ENCODE measurements around the gene PPRC1. TPM values are rescaled to one million over a fixed set of nuclear protein-coding genes. Genes with fewer than 3 reads are reported as not detected.

The PPRC1 gene
- total RNA-seq, 1 experiment from 2014 or later = 79.4 TPM

GRCh38 chr10:102191956-102192355 lies 59.1 kb downstream of the PPRC1 start (continued):
- no peak for TF ChIP-seq HMGXB4 (CRISPR knock-in tag; IDR thresholded peaks at IDR 0.05)

GRCh38 chr10:102195296-102195870 lies 62.5 kb downstream of the PPRC1 start:
- ChIA-PET POLR2A (no interaction called here), CTCF (no interaction called here)
- Mint-ChIP-seq H3K4me1 (no peaks in the 10 kb centered on the region), H3K9me3 (peaks cover 53% of the 10 kb centered on the region), H3K27ac (no peak overlapping the region), H3K27me3 (ENCODE audit: low read depth) (peaks cover 46% of the 10 kb centered on the region), H3K36me3 (peaks cover 11% of the 10 kb centered on the region), H3K4me3 (no peak overlapping the region)
- TF ChIP-seq E2F4 (CRISPR knock-in tag; IDR thresholded peaks at IDR 0.05; ENCODE audit: borderline replicate concordance, low read depth) (no peak), ZNF425 (CRISPR knock-in tag; conservative IDR thresholded peaks at IDR 0.05) (no peak), MXD4 (CRISPR knock-in tag; IDR thresholded peaks at IDR 0.05; ENCODE audit: borderline replicate concordance) (no peak), JUN (CRISPR knock-in tag; IDR thresholded peaks at IDR 0.05) (no peak), ZBTB43 (CRISPR knock-in tag; IDR thresholded peaks at IDR 0.05) (no peak), SP1 (CRISPR knock-in tag; conservative IDR thresholded peaks at IDR 0.05) (no peak), MAX (CRISPR knock-in tag; IDR thresholded peaks at IDR 0.05) (no peak)
- no peak for DNase-seq (ENCODE audit: low spot score)
- ATAC-seq = no peak

GRCh38 chr10:102196893-102197292 lies 64.1 kb downstream of the PPRC1 start:
- ATAC-seq (no peak), DNase-seq (ENCODE audit: low spot score) (no peak)
- Mint-ChIP-seq H3K4me3 (no peak overlapping the region), H3K36me3 (peaks cover 9% of the 10 kb centered on the region), H3K4me1 (no peaks in the 10 kb centered on the region), H3K9me3 (peaks cover 57% of the 10 kb centered on the region), H3K27me3 (ENCODE audit: low read depth) (peaks cover 44% of the 10 kb centered on the region), H3K27ac (no peak overlapping the region)
- TF ChIP-seq NFATC4 (CRISPR knock-in tag; IDR thresholded peaks at IDR 0.05) = no peak
- TF ChIP-seq USF2 (CRISPR knock-in tag; IDR thresholded peaks at IDR 0.05) = no peak
- ChIA-PET CTCF (no interaction called here), POLR2A (no interaction called here)

- H3K27me3 Mint-ChIP-seq (ENCODE audit: low read depth) = peaks cover 50% of the 10 kb centered on the region
- no peak overlapping the region for H3K4me3 Mint-ChIP-seq
- DNase-seq (ENCODE audit: low spot score) (no peak), ATAC-seq (no peak)
- POLR2A ChIA-PET = no interaction called here
- CTCF ChIA-PET = no interaction called here
- no peak overlapping the region for H3K27ac Mint-ChIP-seq
- H3K36me3 Mint-ChIP-seq = peaks cover 16% of the 10 kb centered on the region
- peaks cover 57% of the 10 kb centered on the region for H3K9me3 Mint-ChIP-seq
- H3K4me1 Mint-ChIP-seq = no peaks in the 10 kb centered on the region
- no peak for TF ChIP-seq ZNF425 (CRISPR knock-in tag; conservative IDR thresholded peaks at IDR 0.05)
- TF ChIP-seq ELF4 (CRISPR knock-in tag; IDR thresholded peaks at IDR 0.05; ENCODE audit: low read depth) = no peak
- no peak for TF ChIP-seq FOXP1 (CRISPR knock-in tag; IDR thresholded peaks at IDR 0.05; ENCODE audit: borderline replicate concordance)
- no peak for TF ChIP-seq CREM (CRISPR knock-in tag; IDR thresholded peaks at IDR 0.05)
- TF ChIP-seq NFATC4 (CRISPR knock-in tag; IDR thresholded peaks at IDR 0.05) = no peak
- TF ChIP-seq HMGA2 (CRISPR knock-in tag; IDR thresholded peaks at IDR 0.05) = no peak
- no peak for TF ChIP-seq SOX15 (CRISPR knock-in tag; IDR thresholded peaks at IDR 0.05)
- no peak for TF ChIP-seq IRF2 (CRISPR knock-in tag; IDR thresholded peaks at IDR 0.05; ENCODE audit: borderline replicate concordance, low read depth)
- TF ChIP-seq ZSCAN18 (CRISPR knock-in tag; IDR thresholded peaks at IDR 0.05) = no peak
- no peak for TF ChIP-seq SMAD4 (CRISPR knock-in tag; IDR thresholded peaks at IDR 0.05)
- TF ChIP-seq TP53 (CRISPR knock-in tag; IDR thresholded peaks at IDR 0.05) = no peak
These were observed 65.2 kb downstream of the PPRC1 start for GRCh38 chr10:102198027-102198426.

Measured in WTC11 (cell line).